Glutamatergic neuron (in vitro differentiated cells): ENCODE data around the gene ARID4B. TPM values are rescaled to one million over a fixed set of nuclear protein-coding genes. Genes with fewer than 3 reads are reported as not detected.
"Not testable (repeated sequence)": the region's sequence is repeated elsewhere in the genome, so short reads cannot be mapped to it uniquely, and the experiment has no call there.

Experiments
- DNase-seq: peaks from one replicate; pipeline ENCODE4 v3.0.0; 2022
- H3K27ac Mint-ChIP-seq: one replicate; pipeline ENCODE4 v1.8.0; 2020; ENCODE audit warnings: mild to moderate bottlenecking, mixed read lengths, inconsistent platforms; ENCODE audit not compliant: unreplicated experiment
- H3K27me3 Mint-ChIP-seq: one replicate; pipeline ENCODE4 v1.8.0; 2020; ENCODE audit warnings: mild to moderate bottlenecking, moderate library complexity, mixed read lengths, inconsistent platforms; ENCODE audit not compliant: unreplicated experiment
- H3K36me3 Mint-ChIP-seq: one replicate; pipeline ENCODE4 v1.8.0; 2020; ENCODE audit warnings: mild to moderate bottlenecking, mixed read lengths, inconsistent platforms; ENCODE audit not compliant: unreplicated experiment
- H3K4me1 Mint-ChIP-seq: one replicate; pipeline ENCODE4 v1.8.0; 2020; ENCODE audit warnings: mild to moderate bottlenecking, low read depth, mixed read lengths, inconsistent platforms; ENCODE audit not compliant: unreplicated experiment
- H3K4me3 Mint-ChIP-seq: one replicate; pipeline ENCODE4 v1.8.0; 2020; ENCODE audit warnings: mild to moderate bottlenecking, mixed read lengths, inconsistent platforms; ENCODE audit not compliant: unreplicated experiment
- H3K9me3 Mint-ChIP-seq: one replicate; pipeline ENCODE4 v1.8.0; 2020; ENCODE audit warnings: mild to moderate bottlenecking, moderate library complexity, mixed read lengths, inconsistent platforms; ENCODE audit not compliant: unreplicated experiment
- CTCF ChIP-seq: fragments of 200-600 bp; sonication (generic); IDR thresholded peaks from one replicate; pipeline ENCODE4 v1.5.0; 2021; ENCODE audit not compliant: partially characterized antibody, unreplicated experiment
- total RNA-seq: library from RNA; stranded (reverse); fragmentation: NEBNext Ultra II Directional; extraction: Animal tissue kit (Norgen Biotek cat#: 25700); gene quantifications from one replicate; pipeline ENCODE4 v1.2.1, GENCODE V29; 2021; ENCODE audit not compliant: unreplicated experiment

Gene ARID4B
- total RNA-seq, 1 donor from 2014 or later = 65.9 TPM

GRCh38 chr1:235225299-235225698 lies 102.7 kb downstream of the ARID4B start:
- no peak for TF ChIP-seq CTCF
- H3K4me3 Mint-ChIP-seq = no peak overlapping the region
- no peaks in the 10 kb centered on the region for H3K4me1 Mint-ChIP-seq
- peaks cover 1% of the 10 kb centered on the region for H3K9me3 Mint-ChIP-seq
- H3K36me3 Mint-ChIP-seq = no peaks in the 10 kb centered on the region
- DNase-seq = no peak
- peaks cover 4% of the 10 kb centered on the region for H3K27me3 Mint-ChIP-seq
- H3K27ac Mint-ChIP-seq = no peak overlapping the region

- H3K9me3 Mint-ChIP-seq = no peaks in the 10 kb centered on the region
- no peaks in the 10 kb centered on the region for H3K36me3 Mint-ChIP-seq
- H3K27me3 Mint-ChIP-seq = peaks cover 1% of the 10 kb centered on the region
Observed at GRCh38 chr1:235221653-235222375, 106.2 kb downstream of the ARID4B start.

GRCh38 chr1:235215453-235215852 lies 112.5 kb downstream of the ARID4B start:
- H3K36me3 Mint-ChIP-seq = no peaks in the 10 kb centered on the region

More at GRCh38 chr1:235221653-235222375, 106.2 kb downstream of the ARID4B start:
- H3K27ac Mint-ChIP-seq = no peak overlapping the region
- no peak for DNase-seq
- no peak for TF ChIP-seq CTCF
- H3K4me1 Mint-ChIP-seq = no peaks in the 10 kb centered on the region
- H3K4me3 Mint-ChIP-seq = no peak overlapping the region

GRCh38 chr1:235214962-235215361 lies 113.0 kb downstream of the ARID4B start:
- not testable (repeated sequence) for H3K36me3 Mint-ChIP-seq, H3K27ac Mint-ChIP-seq, H3K9me3 Mint-ChIP-seq, H3K27me3 Mint-ChIP-seq, H3K4me1 Mint-ChIP-seq, DNase-seq, H3K4me3 Mint-ChIP-seq

More at GRCh38 chr1:235215453-235215852, 112.5 kb downstream of the ARID4B start:
- no peak overlapping the region for H3K4me3 Mint-ChIP-seq
- no peak overlapping the region for H3K27ac Mint-ChIP-seq
- TF ChIP-seq CTCF = no peak
- H3K4me1 Mint-ChIP-seq = no peaks in the 10 kb centered on the region
- peaks cover 1% of the 10 kb centered on the region for H3K27me3 Mint-ChIP-seq
- peaks cover 1% of the 10 kb centered on the region for H3K9me3 Mint-ChIP-seq
- DNase-seq = no peak

GRCh38 chr1:235213752-235214151 lies 114.2 kb downstream of the ARID4B start:
- no peak for TF ChIP-seq CTCF
- H3K27ac Mint-ChIP-seq = no peak overlapping the region
- H3K9me3 Mint-ChIP-seq = peaks cover 1% of the 10 kb centered on the region
- no peaks in the 10 kb centered on the region for H3K36me3 Mint-ChIP-seq
- no peak for DNase-seq
- H3K4me1 Mint-ChIP-seq = no peaks in the 10 kb centered on the region
- H3K27me3 Mint-ChIP-seq = no peaks in the 10 kb centered on the region
- no peak overlapping the region for H3K4me3 Mint-ChIP-seq
